BE2C (cell line): ENCODE results near the gene SLC4A2.

Source experiments
- DNase-seq: peaks from one replicate; pipeline ENCODE4 v3.0.0-alpha.2; 2020
- H3K27me3 ChIP-seq: fragments of 250-450 bp; sonication (Bioruptor Pico); 2 replicates; pipeline ENCODE4 v1.5.1; 2020; ENCODE audit warnings: mild to moderate bottlenecking
- H3K36me3 ChIP-seq: fragments of 250-450 bp; sonication (Bioruptor Pico); 2 replicates; pipeline ENCODE4 v1.5.1; 2020; ENCODE audit warnings: mild to moderate bottlenecking
- H3K4me1 ChIP-seq: fragments of 250-450 bp; sonication (Bioruptor Pico); 2 replicates; pipeline ENCODE4 v1.5.1; 2020
- H3K4me3 ChIP-seq: 2 replicates; pipeline ENCODE4 v1.5.1; 2011; ENCODE audit warnings: low read depth, low read length
- H3K9me3 ChIP-seq: fragments of 250-450 bp; sonication (Bioruptor Pico); 2 replicates; pipeline ENCODE4 v1.5.1; 2020
- TF ChIP-seq, protein P1 (sequence below): IDR thresholded peaks from 2 replicates; pipeline ENCODE4 v1.5.1; 2012; ENCODE audit warnings: mild to moderate bottlenecking, low read depth, low read length

The SLC4A2 gene

GRCh38 chr7:151115121-151115835 lies 55.9 kb downstream of the SLC4A2 start:
- Histone ChIP-seq H3K36me3 (peaks cover 42% of the 10 kb centered on the region), H3K4me3 (no peak overlapping the region), H3K27me3 (no peaks in the 10 kb centered on the region), H3K9me3 (no peaks in the 10 kb centered on the region), H3K4me1 (peaks cover 16% of the 10 kb centered on the region)
- DNase-seq: no peak
- TF ChIP-seq, protein P1, sequence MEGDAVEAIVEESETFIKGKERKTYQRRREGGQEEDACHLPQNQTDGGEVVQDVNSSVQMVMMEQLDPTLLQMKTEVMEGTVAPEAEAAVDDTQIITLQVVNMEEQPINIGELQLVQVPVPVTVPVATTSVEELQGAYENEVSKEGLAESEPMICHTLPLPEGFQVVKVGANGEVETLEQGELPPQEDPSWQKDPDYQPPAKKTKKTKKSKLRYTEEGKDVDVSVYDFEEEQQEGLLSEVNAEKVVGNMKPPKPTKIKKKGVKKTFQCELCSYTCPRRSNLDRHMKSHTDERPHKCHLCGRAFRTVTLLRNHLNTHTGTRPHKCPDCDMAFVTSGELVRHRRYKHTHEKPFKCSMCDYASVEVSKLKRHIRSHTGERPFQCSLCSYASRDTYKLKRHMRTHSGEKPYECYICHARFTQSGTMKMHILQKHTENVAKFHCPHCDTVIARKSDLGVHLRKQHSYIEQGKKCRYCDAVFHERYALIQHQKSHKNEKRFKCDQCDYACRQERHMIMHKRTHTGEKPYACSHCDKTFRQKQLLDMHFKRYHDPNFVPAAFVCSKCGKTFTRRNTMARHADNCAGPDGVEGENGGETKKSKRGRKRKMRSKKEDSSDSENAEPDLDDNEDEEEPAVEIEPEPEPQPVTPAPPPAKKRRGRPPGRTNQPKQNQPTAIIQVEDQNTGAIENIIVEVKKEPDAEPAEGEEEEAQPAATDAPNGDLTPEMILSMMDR: no peak

GRCh38 chr7:151115836-151116418 lies 56.5 kb downstream of the SLC4A2 start:
- no peak for DNase-seq
- TF ChIP-seq, protein P1: no peak
- no peaks in the 10 kb centered on the region for H3K9me3 ChIP-seq
- H3K4me1 ChIP-seq: peaks cover 16% of the 10 kb centered on the region
- peaks cover 48% of the 10 kb centered on the region for H3K36me3 ChIP-seq
- H3K4me3 ChIP-seq: no peak overlapping the region
- H3K27me3 ChIP-seq: no peaks in the 10 kb centered on the region

GRCh38 chr7:151116603-151117440 lies 57.4 kb downstream of the SLC4A2 start:
- no peaks in the 10 kb centered on the region for H3K9me3 ChIP-seq
- TF ChIP-seq, protein P1: no peak
- no peak overlapping the region for H3K4me3 ChIP-seq
- DNase-seq: no peak
- peaks cover 16% of the 10 kb centered on the region for H3K4me1 ChIP-seq
- peaks cover 57% of the 10 kb centered on the region for H3K36me3 ChIP-seq
- H3K27me3 ChIP-seq: no peaks in the 10 kb centered on the region

DNA sequence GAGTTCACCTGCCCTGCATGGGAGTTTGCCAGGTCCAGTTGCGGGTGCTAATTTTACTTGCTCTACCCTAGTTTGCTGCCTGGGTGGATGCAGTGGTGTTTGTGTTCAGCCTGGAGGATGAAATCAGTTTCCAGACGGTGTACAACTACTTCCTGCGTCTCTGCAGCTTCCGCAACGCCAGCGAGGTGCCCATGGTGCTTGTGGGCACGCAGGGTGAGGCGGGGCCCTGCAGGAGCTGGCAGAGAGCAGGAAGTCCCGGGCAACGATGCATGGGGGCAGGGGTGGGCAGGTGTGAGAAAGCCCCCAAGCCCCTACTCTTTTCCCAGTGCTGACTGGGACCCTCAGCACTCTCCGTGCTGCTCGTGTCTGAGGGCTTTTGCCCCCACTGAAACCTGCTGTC lies 58.2 kb downstream of the SLC4A2 start:
- no peaks in the 10 kb centered on the region for H3K27me3 ChIP-seq
- peaks cover 58% of the 10 kb centered on the region for H3K36me3 ChIP-seq
- H3K4me1 ChIP-seq: peaks cover 16% of the 10 kb centered on the region
- no peak for DNase-seq
- TF ChIP-seq, protein P1: no peak
- H3K4me3 ChIP-seq: no peak overlapping the region
- H3K9me3 ChIP-seq: no peaks in the 10 kb centered on the region

- Histone ChIP-seq H3K9me3 (no peaks in the 10 kb centered on the region), H3K36me3 (peaks cover 64% of the 10 kb centered on the region), H3K4me3 (no peak overlapping the region), H3K27me3 (no peaks in the 10 kb centered on the region), H3K4me1 (peaks cover 10% of the 10 kb centered on the region)
- TF ChIP-seq, protein P1: no peak
- no peak for DNase-seq
Observed at GRCh38 chr7:151118108-151119054, 59.0 kb downstream of the SLC4A2 start.
